ENCODE results near the gene METTL5.

GRCh38 chr2:169776252-169776761, 48.4 kb downstream of the METTL5 start:
- TF ChIP-seq EP300 (conservative IDR thresholded peaks at IDR 0.05; ENCODE audit: poor library complexity, severe bottlenecking), result no peak
- TF ChIP-seq CTCF (IDR thresholded peaks at IDR 0.05; ENCODE audit: poor library complexity, severe bottlenecking), result no peak
- TF ChIP-seq SMC3 (conservative IDR thresholded peaks at IDR 0.05; ENCODE audit: poor library complexity), result no peak
- TF ChIP-seq POLR2AphosphoS5 (IDR thresholded peaks at IDR 0.05), result no peak
- TF ChIP-seq EZH2 (IDR thresholded peaks at IDR 0.05; ENCODE audit: borderline replicate concordance, insufficient read depth, low read length, poor library complexity, severe bottlenecking), result no peak
- TF ChIP-seq MXI1 (conservative IDR thresholded peaks at IDR 0.05; ENCODE audit: poor library complexity, severe bottlenecking), result no peak
- TF ChIP-seq REST (IDR thresholded peaks at IDR 0.05; ENCODE audit: borderline replicate concordance), result no peak
